Trophoblast cell (in vitro differentiated cells and primary cell): ENCODE measurements around the gene LDLRAD3.
A peak's percentile ranks its signal among the peaks of the same experiment; 100 is the strongest.

Source experiments
- DNase-seq, 2 donors: peaks; one replicate each; pipeline ENCODE4 v3.0.0-alpha.2; 2016
- H2AFZ ChIP-seq: 2 replicates; pipeline ENCODE4 v1.6.1; 2013; ENCODE audit warnings: low read length, moderate library complexity, mild to moderate bottlenecking; ENCODE audit not compliant: insufficient read depth, poor library complexity
- H2AK5ac ChIP-seq: 2 replicates; pipeline ENCODE4 v1.6.1; 2013; ENCODE audit warnings: mild to moderate bottlenecking, low read length
- H2BK120ac ChIP-seq: 2 replicates; pipeline ENCODE4 v1.6.1; 2013; ENCODE audit warnings: low read length, mild to moderate bottlenecking, moderate library complexity; ENCODE audit not compliant: insufficient read depth, poor library complexity
- H2BK12ac ChIP-seq: 2 replicates; pipeline ENCODE4 v1.6.1; 2013; ENCODE audit warnings: mild to moderate bottlenecking, low read length, moderate library complexity
- H2BK5ac ChIP-seq: 2 replicates; pipeline ENCODE4 v1.6.1; 2013; ENCODE audit warnings: low read length, low read depth, moderate library complexity, mild to moderate bottlenecking; ENCODE audit not compliant: poor library complexity
- H3K14ac ChIP-seq: 2 replicates; pipeline ENCODE4 v1.6.1; 2013; ENCODE audit warnings: mild to moderate bottlenecking, low read length
- H3K18ac ChIP-seq: 2 replicates; pipeline ENCODE4 v1.6.1; 2013; ENCODE audit warnings: mild to moderate bottlenecking, low read length
- H3K23ac ChIP-seq: 2 replicates; pipeline ENCODE4 v1.6.1; 2013; ENCODE audit warnings: low read length
- H3K27ac ChIP-seq: 2 replicates; pipeline ENCODE4 v1.5.1; 2013; ENCODE audit warnings: low read depth, mild to moderate bottlenecking, inconsistent platforms, low read length, moderate library complexity
- H3K27me3 ChIP-seq: 2 replicates; pipeline ENCODE4 v1.6.1; 2013; ENCODE audit warnings: inconsistent platforms, mild to moderate bottlenecking, low read length, moderate library complexity; ENCODE audit not compliant: insufficient read depth
- H3K36me3 ChIP-seq, 2 experiments: 1 replicate in 1 of 2; 2 replicates in 1 of 2; pipeline ENCODE4 v1.6.1; 2013; ENCODE audit warnings: low read length in 2 of 2, mild to moderate bottlenecking in 2 of 2, moderate library complexity in 1 of 2; ENCODE audit not compliant: insufficient read depth in 2 of 2, control insufficient read depth in 1 of 2
- H3K4ac ChIP-seq: 2 replicates; pipeline ENCODE4 v1.6.1; 2013; ENCODE audit warnings: low read depth, mild to moderate bottlenecking, low read length, moderate library complexity
- H3K4me1 ChIP-seq, 2 experiments: 1 replicate in 1 of 2; 2 replicates in 1 of 2; pipeline ENCODE4 v1.6.1; 2013; ENCODE audit warnings: low read length in 2 of 2, mild to moderate bottlenecking in 2 of 2, moderate library complexity in 1 of 2; ENCODE audit not compliant: insufficient read depth in 2 of 2, control insufficient read depth in 1 of 2
- H3K4me2 ChIP-seq: 2 replicates; pipeline ENCODE4 v1.6.1; 2013; ENCODE audit warnings: inconsistent platforms, mild to moderate bottlenecking, low read length, moderate library complexity
- H3K4me3 ChIP-seq: 2 replicates; pipeline ENCODE4 v1.5.1; 2013; ENCODE audit warnings: mild to moderate bottlenecking, low read depth, low read length, inconsistent platforms
- H3K79me1 ChIP-seq: one replicate; pipeline ENCODE4 v1.6.1; 2013; ENCODE audit warnings: low read length
- H3K79me2 ChIP-seq: 2 replicates; pipeline ENCODE4 v1.6.1; 2013; ENCODE audit warnings: low read length, mild to moderate bottlenecking; ENCODE audit not compliant: control insufficient read depth, insufficient read depth, poor library complexity
- H3K9ac ChIP-seq: 2 replicates; pipeline ENCODE4 v1.6.1; 2013; ENCODE audit warnings: mild to moderate bottlenecking, low read length
- H3K9me3 ChIP-seq: 2 replicates; pipeline ENCODE4 v1.6.1; 2013; ENCODE audit warnings: low read depth, mild to moderate bottlenecking, control low read depth, inconsistent platforms, low read length; ENCODE audit not compliant: insufficient read depth
- H4K12ac ChIP-seq: 2 replicates; pipeline ENCODE4 v1.6.1; 2013; ENCODE audit warnings: low read depth, mild to moderate bottlenecking, low read length, moderate library complexity
- H4K8ac ChIP-seq: 2 replicates; pipeline ENCODE4 v1.6.1; 2013; ENCODE audit warnings: low read depth, mild to moderate bottlenecking, low read length, moderate library complexity
- H4K91ac ChIP-seq: one replicate; pipeline ENCODE4 v1.6.1; 2013; ENCODE audit warnings: low read depth, mild to moderate bottlenecking, low read length, moderate library complexity
- WGBS: extraction: QIAGEN DNeasy Blood & Tissue Kit; methylation state at CpG from one replicate; pipeline ENCODE4 v1.1.7; 2013; ENCODE audit warnings: missing lambda C conversion rate; ENCODE audit not compliant: insufficient read length, insufficient coverage; ENCODE audit errors: extremely low coverage; 5-methylcytosine and 5-hydroxymethylcytosine counted together

The LDLRAD3 gene

GRCh38 chr11:36069576-36070212 is 125.8 kb downstream of the LDLRAD3 start:
- no peak overlapping the region for H2AK5ac ChIP-seq
- H3K9ac ChIP-seq, result no peak overlapping the region
- no peak overlapping the region for H3K14ac ChIP-seq
- H3K9me3 ChIP-seq, result no peaks in the 10 kb centered on the region
- no peak overlapping the region for H3K23ac ChIP-seq
- no peak overlapping the region for H2AFZ ChIP-seq
- no peak overlapping the region for H4K8ac ChIP-seq
- H3K27ac ChIP-seq, result no peak overlapping the region
- no peak overlapping the region for H4K12ac ChIP-seq
- no peak overlapping the region for H2BK120ac ChIP-seq
- DNase-seq, result no peak
- H4K91ac ChIP-seq, result no peak overlapping the region
- no peaks in the 10 kb centered on the region for H3K27me3 ChIP-seq
- peaks cover 3% of the 10 kb centered on the region in 2 experiments for H3K4me1 ChIP-seq
- no peak overlapping the region for H3K4me3 ChIP-seq
- no peak overlapping the region for H2BK12ac ChIP-seq
- no peak overlapping the region for H3K4me2 ChIP-seq
- H3K79me1 ChIP-seq, result peaks cover 3% of the 10 kb centered on the region
- peaks cover 0 to 2% of the 10 kb centered on the region in 2 experiments for H3K36me3 ChIP-seq
- no peak overlapping the region for H2BK5ac ChIP-seq
- no peak overlapping the region for H3K18ac ChIP-seq
- WGBS, result no CpG with 5 or more reads among the region's 10 CpGs
- no peak overlapping the region for H3K4ac ChIP-seq
- no peaks in the 10 kb centered on the region for H3K79me2 ChIP-seq

DNA sequence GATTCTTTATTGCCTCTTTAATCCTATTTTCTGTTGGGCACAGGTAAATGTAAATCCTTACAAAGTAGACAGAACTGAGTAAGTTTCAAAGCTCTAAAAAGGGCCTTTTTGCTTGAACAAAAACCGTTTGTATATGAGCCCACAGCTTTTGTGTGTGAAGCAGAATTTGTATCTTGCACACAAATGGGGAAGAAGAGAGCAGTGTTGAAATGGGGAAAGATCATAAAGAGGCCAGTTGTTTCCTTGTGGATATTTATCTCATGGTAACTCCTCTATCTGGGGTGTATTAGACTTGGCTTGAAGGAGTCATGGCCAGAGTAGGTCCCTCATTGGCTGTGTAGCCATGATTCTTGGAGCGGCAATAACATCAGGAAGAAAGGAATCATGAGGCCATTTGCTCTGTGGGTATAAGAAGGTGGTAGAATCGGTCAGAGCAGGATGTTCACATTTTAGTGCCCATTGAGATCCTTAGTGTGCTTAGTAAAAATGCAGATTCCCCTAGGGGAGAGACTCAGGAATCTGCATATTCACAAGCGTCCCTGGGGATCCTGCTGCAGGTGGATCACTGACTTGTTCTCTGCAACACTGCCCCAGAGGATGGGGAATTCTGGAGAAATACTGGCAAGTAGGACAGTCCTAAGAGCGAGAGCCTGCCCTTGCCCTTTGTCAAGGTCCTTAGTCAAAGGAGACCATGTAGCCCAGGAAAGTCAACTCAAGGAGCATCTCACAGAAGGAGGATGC is 126.5 kb downstream of the LDLRAD3 start:
- H3K9me3 ChIP-seq, result no peaks in the 10 kb centered on the region
- no peak overlapping the region for H4K91ac ChIP-seq
- H3K4me3 ChIP-seq, result no peak overlapping the region
- no peak overlapping the region for H3K23ac ChIP-seq
- no peak overlapping the region for H3K18ac ChIP-seq
- H3K36me3 ChIP-seq, result peaks cover 0 to 2% of the 10 kb centered on the region in 2 experiments
- no peak overlapping the region for H2BK5ac ChIP-seq
- no peak overlapping the region for H2AK5ac ChIP-seq
- H2BK12ac ChIP-seq, result no peak overlapping the region
- H3K79me2 ChIP-seq, result no peaks in the 10 kb centered on the region
- no peaks in the 10 kb centered on the region for H3K27me3 ChIP-seq
- no CpG with 5 or more reads among the region's 5 CpGs for WGBS
- no peak overlapping the region for H2AFZ ChIP-seq
- H3K27ac ChIP-seq, result no peak overlapping the region
- DNase-seq, result no peak
- no peak overlapping the region for H4K12ac ChIP-seq
- H3K4ac ChIP-seq, result no peak overlapping the region
- peak overlapping the region; percentile 20 for H3K9ac ChIP-seq
- H3K4me2 ChIP-seq, result no peak overlapping the region
- H3K14ac ChIP-seq, result no peak overlapping the region
- peaks cover 3 to 7% of the 10 kb centered on the region in 2 experiments for H3K4me1 ChIP-seq
- no peak overlapping the region for H4K8ac ChIP-seq
- H3K79me1 ChIP-seq, result peaks cover 3% of the 10 kb centered on the region
- H2BK120ac ChIP-seq, result no peak overlapping the region

- H3K4me3 ChIP-seq, result no peak overlapping the region
- no peaks in the 10 kb centered on the region for H3K27me3 ChIP-seq
- H2BK12ac ChIP-seq, result no peak overlapping the region
- no peak overlapping the region for H2AK5ac ChIP-seq
- peaks cover 0 to 2% of the 10 kb centered on the region in 2 experiments for H3K36me3 ChIP-seq
- H3K18ac ChIP-seq, result no peak overlapping the region
- H3K27ac ChIP-seq, result no peak overlapping the region
- no peaks in the 10 kb centered on the region for H3K79me2 ChIP-seq
- H3K4ac ChIP-seq, result no peak overlapping the region
- no peaks in the 10 kb centered on the region for H3K9me3 ChIP-seq
- no peak overlapping the region for H2AFZ ChIP-seq
- H3K4me1 ChIP-seq, result peaks cover 3 to 7% of the 10 kb centered on the region in 2 experiments
- no peak overlapping the region for H2BK5ac ChIP-seq
- no peak overlapping the region for H4K91ac ChIP-seq
- H2BK120ac ChIP-seq, result no peak overlapping the region
- no peak overlapping the region for H4K8ac ChIP-seq
- DNase-seq, result no peak
- H3K23ac ChIP-seq, result no peak overlapping the region
- WGBS, result no CpG with 5 or more reads among the region's 5 CpGs
- H3K9ac ChIP-seq, result no peak overlapping the region
- H3K79me1 ChIP-seq, result no peaks in the 10 kb centered on the region
- H3K4me2 ChIP-seq, result no peak overlapping the region
- H4K12ac ChIP-seq, result no peak overlapping the region
- no peak overlapping the region for H3K14ac ChIP-seq
Observed at GRCh38 chr11:36070954-36071330, 127.1 kb downstream of the LDLRAD3 start.

- no peak overlapping the region for H4K8ac ChIP-seq
- H3K4me1 ChIP-seq, result peaks cover 3 to 7% of the 10 kb centered on the region in 2 experiments
- no peak overlapping the region for H3K14ac ChIP-seq
- no peak overlapping the region for H2BK12ac ChIP-seq
- no peak overlapping the region for H3K4me2 ChIP-seq
- H3K36me3 ChIP-seq, result no peaks in the 10 kb centered on the region
- no peak overlapping the region for H3K18ac ChIP-seq
- no peak overlapping the region for H4K91ac ChIP-seq
- no peak for DNase-seq
- WGBS, result no CpG with 5 or more reads among the region's 2 CpGs
- no peaks in the 10 kb centered on the region for H3K27me3 ChIP-seq
- no peak overlapping the region for H3K4me3 ChIP-seq
- no peak overlapping the region for H3K27ac ChIP-seq
- H2BK120ac ChIP-seq, result no peak overlapping the region
- no peak overlapping the region for H2AFZ ChIP-seq
- H3K4ac ChIP-seq, result no peak overlapping the region
- H3K9ac ChIP-seq, result no peak overlapping the region
- no peak overlapping the region for H2AK5ac ChIP-seq
- no peak overlapping the region for H2BK5ac ChIP-seq
- H3K9me3 ChIP-seq, result no peaks in the 10 kb centered on the region
- no peak overlapping the region for H4K12ac ChIP-seq
- no peak overlapping the region for H3K23ac ChIP-seq
- H3K79me1 ChIP-seq, result no peaks in the 10 kb centered on the region
- no peaks in the 10 kb centered on the region for H3K79me2 ChIP-seq
Observed at GRCh38 chr11:36071917-36072500, 128.1 kb downstream of the LDLRAD3 start.
